Astrocyte of the hippocampus (primary cell): ENCODE data around the gene NHSL1.

ENCODE experiments used
- DNase-seq: peaks from one replicate; pipeline ENCODE4 v3.0.0; 2011; ENCODE audit warnings: low read depth, low spot score

Gene NHSL1

DNA sequence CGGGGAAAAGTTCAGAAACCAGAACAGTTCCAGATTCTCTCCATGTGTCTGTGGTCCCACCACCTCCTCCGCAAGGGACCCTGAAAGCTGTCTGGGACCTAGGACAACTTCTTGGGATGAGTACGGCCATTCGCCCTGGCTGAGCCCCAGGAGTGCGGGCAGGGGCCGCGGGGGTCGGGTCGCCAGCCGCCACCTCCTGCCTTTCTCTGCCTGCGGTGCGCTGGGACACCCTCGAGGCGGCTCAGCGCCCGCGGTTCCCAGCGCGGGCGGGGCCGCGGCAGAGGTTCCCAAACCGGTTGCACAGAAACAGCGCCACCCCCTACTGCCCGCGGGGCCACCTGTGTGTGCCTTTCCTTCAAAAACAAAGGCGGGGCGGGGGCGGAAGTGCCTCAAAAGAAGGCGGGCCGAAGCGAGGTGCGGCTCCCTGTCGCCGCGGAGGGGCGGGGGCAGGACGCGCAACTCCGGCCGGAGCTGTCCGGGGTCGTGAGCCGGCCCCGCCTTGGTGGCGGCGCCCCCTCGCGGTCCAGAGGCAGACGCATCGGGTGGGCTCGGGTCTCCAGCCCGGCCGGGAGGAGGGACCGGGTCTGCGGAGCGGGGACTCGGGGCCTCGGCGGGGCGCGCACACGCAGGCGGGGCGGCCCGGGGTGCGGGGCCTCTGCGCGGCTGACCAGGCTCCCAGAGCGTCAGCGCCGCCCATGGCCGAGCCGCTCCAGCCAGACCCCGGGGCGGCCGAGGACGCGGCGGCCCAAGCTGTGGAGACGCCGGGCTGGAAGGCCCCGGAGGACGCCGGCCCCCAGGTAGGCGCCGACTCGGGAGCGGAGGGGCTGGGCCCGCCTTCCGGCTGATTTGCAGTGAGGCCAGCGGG lies 95.3 kb downstream of the NHSL1 start, which contains the start of gene HEBP2:
TSS of gene HEBP2 (plus strand) at position 423 of the 865 bp plus-strand sequence. CDS start at position 696, 273 bp downstream.
- peak; percentile 97 for DNase-seq

DNA sequence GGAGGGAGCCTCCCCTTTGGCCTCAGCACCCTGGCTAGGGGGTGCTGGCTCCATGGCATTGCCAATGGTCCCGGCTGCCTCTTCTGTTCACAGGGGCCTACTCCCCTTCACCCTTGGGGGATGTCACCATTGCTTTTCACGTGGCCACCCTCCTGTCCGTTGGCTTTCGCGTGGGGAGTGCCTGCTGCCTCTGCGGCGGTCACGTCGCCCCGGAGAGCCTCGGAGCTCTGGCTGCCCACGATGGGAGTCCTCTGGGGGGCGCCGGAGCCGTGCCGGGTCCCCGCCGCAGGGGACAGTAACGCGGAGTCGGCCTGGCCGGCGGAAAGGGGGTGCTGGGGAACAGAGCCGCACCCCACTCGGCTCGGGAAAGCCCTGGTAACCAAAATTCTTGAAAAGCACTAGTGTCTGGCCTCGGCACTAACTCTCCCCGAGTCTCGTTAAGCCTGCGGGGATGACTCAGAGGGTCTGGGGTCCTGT lies 95.9 kb downstream of the NHSL1 start:
- DNase-seq = peak; percentile 72

DNA sequence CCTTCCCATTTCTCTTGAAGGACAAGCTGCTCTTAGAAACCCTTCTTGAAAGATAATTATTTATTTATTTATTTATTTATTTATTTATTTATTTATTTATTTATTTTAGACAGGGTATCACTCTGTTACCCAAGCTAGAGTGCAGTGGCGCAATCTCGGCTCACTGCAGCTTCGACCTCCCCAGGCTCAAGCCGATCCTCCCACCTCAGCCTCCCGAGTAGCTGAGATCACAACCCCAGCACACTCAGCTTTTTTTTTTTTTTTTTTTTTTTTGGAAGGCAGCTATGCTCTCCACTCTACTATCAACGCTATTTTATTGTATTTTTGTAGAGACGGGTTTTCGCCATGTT lies 96.5 kb downstream of the NHSL1 start:
- no peak for DNase-seq

DNA sequence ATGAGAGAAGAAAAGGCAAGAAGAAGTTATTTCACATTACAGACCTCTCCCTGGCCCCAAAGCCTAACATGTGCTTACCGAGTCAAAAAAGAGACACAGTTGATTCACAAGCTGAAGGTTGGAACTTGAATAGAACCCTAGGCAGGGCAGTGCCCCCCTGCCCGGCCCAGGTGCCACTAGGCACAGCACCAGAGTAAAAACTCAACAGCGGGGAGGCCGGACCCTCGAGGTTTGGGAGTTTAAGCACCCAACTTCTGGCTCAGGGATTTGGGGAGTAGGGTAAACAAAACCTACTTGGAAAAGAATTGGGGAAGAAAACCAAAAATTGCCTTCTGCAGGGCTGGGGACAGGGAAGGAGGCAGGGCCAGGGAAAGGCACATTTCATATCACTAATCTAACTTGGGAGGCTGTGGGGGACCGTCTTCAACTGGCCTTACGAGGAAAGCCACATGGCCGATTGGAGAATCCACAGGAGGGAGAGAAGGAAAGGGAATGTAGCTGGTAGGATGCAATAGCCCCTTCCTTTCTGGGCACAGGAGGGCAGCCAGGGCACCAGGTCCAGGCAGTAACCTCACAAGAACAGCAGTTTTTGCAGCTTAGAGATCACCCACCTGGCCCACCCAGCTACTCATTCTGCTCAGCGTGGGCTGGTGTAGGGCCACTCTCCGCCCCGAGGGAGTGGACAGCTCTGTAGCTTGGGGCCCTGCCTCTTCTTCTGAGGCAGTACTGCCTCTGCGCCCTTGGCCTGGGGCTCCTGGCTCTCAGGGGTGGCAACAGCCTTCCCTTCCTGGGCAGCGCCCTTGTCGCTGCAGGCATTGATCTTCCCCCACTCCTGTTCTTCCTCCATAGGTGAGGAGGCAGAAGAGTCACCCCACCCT lies 97.1 kb downstream of the NHSL1 start:
- no peak for DNase-seq

DNA sequence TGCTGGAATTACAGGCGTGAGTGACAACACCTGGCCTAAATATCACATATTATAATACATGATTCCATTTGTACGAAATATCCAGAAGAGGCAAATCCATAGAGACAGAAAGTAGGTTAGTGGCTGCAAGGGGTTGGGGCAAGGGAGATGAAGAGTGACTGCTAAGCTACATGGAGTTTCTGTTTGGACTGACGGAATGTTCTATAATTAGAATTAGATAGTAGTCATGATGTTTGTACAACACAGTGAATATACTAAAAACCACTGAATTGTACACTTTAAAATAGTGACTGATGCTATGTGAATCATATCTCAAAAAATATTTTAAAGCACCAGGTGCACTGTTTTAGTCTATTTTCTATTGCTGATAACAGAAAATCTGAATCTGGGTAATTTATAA lies 99.0 kb downstream of the NHSL1 start:
- DNase-seq = no peak

DNA sequence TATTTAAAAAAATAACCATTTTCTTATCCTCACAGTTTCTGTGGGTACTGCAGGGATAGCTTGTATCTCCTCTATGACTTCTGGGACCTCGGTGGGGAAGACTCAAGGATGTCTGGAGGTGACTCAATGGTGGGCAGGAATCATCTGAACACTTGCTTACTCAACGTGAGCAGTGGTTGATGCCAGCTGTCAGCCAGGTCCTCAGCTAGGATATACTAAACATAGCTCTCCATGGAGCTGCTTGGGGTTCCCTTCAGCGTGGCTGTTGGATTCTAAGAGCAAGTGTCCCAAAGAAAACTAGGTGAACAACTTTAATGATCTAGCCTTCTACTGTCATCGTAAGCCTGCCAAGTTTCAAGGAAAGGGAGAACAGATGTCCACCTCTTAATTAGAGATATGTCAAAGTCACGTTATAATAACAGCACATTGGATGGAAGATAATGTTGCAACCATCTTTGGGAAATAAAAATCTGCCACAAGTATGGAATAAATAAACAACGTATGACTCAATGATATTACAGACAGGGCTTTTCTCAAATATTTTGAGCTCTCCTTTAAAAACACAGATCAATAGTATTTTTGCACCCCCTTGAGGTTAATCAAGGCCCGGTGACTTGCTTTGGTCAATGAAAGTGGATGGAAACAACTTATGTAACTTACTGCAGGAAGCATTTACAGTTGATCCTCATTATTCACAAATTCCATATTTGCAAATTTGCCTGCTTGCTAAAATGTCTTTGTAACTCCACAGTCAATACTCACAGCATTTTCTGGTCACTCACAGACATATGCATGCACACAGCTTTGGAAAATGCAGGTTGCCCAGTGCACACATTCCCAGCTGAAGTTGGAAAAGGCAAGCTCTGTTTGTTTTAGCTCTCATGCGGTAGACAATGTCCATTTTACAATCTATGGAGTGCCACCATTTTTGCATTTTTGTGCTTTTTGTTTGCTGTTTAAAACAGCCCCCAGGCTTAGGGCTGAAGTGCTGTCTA lies 101.9 kb downstream of the NHSL1 start:
- no peak for DNase-seq

DNA sequence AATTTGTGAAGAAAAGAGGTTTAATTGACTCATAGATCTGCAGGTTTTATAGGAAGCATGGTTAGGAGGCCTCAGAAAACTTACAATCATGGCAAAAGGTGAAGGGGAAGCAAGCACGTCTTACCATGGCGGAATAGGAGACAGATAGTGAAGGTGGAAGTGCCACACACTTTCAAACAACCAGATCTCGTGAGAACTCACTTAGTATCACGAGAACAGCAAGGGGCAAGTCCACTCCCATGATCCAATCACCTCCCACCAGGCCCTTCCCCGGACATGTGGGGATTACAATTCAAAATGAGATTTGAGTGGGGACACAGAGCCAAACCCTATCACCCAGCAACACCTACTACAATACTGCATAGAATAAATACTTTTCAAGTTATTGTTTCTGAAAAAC lies 102.6 kb downstream of the NHSL1 start:
- DNase-seq = no peak

DNA sequence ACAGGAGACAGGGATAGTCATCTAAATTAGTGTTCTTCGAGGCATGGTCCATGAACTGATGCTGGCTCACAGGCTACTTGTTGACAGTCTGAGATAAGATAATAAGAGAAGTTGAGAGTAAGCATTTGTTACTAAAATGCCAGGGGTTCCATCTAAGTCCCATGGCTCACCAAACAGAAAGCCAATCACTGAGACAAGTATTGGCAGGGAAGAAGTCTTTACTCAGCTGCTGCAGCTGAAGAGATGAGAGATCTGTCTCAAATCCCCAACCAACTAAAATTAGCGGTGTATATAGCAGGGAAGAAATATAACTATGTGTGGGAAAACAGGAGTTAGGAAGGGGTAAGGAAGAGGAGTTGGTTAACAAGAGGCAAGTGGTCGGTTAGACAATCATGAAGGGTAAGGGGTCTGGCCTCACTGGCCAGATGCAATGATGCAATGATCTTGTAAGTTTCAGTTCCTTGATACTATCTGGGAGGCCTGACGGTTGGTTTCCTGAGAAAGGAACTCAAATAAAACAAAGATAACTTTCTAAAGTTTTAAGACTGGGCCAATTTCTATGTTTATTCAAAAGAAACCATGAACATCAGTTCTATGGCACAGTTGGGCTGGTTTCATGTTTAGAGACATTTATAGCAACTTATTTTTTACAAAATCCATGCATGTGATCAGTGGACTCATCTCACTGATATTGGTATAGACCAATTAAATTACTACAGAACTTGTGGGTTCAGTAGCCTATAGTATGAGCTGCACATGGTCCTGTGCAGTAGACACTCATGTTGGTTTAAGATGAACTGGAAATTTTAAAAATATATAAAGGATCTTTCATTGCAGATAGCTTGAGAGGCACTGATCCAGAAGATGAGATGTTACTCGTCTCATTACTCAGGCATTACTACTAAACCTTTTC lies 105.2 kb downstream of the NHSL1 start:
- no peak for DNase-seq

DNA sequence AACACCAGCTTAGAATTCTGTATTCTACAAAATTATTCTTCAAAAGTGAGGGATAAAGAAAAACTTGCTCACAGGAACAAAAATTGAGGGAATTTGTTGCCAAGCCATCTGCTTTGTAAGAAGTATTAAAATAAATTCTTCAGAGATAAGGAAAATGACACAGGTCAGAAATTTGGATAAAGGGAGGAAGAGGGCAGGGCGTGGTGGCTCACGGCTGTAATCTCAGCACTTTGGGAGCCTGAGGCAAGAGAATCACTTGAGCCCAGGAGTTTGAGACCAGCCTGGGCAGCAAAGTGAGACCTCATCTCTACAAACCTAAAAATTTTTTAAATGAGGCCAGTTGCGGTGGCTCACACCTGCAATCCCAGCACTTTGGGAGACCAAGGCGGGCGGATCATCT lies 109.7 kb downstream of the NHSL1 start:
- DNase-seq = no peak

DNA sequence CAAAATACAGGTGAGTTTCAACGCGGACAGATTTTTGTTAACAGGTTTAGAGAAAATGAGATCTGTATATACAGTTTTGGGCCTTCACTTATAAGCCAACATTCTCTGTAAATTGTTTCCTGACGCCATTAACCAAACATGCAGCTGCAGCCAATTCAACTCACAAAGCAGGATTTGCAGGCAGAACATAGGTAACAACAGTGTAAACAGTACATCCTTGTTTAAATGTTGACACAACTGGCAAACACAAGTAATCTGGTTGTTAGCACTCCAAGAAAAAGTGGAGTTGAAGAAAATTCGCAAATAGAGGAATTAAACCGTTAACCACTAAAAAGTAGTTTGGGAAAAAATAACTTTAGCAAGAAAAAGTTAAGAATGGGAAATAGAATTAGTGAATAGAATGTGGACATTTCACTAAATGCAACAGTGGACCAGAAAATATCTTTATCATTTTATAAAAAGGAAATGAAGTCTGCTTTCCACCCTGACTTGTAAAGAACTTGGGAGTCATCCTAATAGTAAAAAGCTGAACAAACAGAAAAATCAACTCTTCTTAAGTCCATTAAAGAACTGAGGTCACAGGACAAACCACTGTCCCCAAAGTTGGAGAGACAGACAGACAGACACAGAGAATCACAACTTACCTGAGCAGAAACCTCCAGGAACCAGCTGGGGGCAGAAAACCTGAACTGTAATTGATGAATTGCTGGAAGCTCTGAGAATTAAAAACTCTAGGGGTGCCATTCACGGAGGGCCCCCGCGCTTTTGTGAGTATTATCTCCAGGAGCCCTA lies 111.5 kb downstream of the NHSL1 start:
- DNase-seq = no peak

DNA sequence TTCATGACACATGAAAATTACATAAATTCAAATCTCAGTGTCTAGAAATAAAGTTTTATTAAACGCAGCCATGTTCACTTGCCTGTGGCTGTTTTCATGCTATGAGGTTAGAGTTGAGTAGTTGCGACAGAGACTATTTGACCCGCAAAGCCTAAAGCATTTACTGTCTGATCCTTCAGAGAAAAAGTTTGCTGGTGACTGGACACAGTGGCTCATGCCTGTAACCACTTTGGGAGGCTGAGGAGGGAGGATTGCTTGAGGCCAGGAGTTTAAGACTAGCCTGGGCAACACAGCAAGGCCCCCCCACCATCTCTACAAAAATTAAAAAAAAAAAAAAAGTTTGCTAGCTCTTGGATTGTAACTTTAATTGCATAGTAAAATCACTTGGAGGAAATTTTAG lies 112.4 kb downstream of the NHSL1 start:
- no peak for DNase-seq

DNA sequence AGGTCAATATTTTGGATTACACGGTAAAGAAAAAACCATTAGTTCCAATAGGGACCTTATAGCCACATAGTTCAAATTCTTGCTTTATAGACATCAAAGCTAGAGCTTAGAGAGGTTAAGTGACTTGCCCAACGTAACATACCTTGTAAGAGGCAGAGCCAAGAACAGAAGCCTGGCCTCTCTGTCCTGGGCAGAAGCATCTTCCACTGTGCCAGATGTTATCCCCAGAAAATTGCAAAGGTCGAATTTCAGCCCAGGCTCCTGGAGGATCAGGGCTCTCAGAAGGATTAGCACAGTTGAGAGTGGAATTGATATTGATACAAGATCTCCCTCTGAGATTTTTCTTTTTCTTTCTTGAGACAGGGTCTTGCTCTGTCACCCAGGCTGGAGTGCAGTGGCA lies 115.5 kb downstream of the NHSL1 start:
- DNase-seq = no peak

DNA sequence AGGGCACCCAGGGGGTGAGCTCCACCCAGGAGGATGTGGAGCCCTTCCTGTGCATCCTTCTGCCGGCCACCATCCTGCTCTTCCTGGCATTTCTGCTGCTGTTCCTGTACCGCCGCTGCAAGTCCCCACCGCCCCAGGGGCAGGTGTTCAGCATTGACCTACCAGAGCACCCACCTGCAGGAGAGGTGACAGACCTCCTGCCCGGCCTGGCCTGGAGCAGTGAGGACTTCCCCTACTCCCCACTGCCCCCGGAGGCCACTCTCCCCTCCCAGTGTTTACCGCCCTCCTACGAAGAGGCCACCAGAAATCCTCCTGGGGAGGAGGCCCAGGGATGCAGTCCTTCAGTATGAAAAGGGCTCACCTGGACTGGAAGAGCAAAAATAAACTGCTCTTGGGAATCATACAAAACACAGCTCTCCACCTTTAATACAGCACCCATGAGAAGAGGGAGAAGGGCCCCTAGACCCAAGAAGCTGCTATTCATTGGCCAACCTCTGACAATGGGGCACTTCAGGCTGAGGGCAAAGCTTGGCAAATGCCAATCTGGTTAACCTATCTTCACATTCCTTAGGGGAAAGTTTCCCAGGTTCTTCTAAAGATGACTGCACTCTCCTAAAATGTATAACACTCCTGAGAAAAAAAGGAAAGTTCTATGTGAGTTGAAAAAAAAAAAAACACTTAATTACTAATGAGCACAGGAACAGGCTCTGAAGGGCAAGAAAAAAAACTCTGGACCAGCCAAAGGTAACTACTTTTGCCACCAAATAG lies 116.6 kb downstream of the NHSL1 start:
- peak; percentile 36 for DNase-seq

DNA sequence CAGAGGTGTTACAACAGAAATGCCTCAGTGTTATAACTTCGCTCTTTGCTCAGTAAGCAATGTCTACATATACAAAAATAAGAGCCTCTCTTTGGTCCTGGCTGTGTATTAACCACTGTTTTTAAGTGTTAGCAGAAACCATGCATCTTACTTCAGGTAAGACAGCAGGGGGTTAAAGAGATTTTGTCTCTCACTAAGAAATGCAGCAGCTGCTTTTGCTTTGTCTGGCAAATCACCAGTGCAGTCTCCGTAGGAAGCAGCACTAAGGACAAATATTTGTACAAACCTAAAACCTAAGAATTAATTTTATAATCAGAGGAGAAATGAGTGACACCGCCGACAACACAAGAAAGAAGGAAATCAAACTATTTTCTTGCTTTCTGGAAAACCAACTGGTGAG lies 120.8 kb downstream of the NHSL1 start:
- DNase-seq = no peak

DNA sequence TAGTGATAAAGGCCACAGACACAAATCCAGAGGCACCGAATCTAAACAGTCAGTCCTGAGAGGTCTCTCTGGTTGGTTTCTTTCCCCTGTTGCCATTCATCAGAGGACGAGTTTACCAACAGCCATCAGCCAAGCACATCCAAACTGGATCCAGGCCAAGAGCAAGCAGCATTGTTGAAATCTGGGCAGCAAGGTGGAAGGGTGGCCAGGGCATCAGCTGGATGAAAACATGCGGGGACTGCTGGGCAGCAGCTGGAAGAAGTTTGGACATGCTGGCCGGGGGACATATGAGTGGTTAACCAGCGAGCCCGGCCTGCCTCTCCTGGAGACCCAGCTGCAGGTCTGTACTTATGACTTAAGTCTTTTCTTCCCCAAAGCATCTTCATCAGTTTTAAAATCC lies 121.5 kb downstream of the NHSL1 start, which contains the start of gene SMIM28:
TSS of gene SMIM28 (plus strand) at position 62 of the 400 bp plus-strand sequence. CDS start at position 230, 168 bp downstream.
- DNase-seq = no peak

DNA sequence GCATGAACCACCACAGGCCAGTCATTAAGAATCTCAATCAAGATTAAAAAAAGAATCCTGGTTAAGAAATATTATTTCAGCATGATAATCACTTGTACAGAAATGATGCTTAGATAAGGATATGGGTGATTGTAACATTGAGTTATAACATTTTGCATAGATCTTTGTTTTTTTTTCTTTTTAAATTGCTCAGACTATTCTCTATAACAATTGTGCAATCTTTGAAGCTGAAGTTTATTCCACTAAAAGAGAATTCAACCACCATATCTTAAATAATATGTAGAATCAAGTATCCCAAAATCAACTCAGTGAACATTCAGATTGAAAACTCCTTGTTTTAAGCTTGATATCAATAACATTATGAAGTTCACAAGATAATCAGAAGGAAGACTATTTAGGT lies 122.3 kb downstream of the NHSL1 start:
- no peak for DNase-seq

DNA sequence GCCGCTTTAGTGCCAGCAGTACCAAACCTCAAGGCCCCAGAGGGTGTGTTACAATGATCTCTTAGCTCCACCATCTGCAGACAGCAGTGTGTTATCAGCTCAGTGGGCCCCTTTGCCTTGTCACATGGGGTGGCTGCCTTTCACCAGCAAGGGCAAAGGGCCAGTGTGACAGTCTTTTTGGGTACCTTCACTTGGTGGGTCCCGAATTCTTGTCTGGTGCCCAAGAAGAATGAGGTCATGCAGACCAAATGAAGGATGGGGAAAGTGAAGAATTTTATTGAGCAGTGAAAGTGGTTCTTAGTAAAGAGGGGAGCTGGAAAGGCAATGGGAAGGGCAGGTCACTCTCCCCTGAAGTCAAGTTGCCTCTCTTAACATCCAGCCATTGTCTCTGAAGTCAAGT lies 124.5 kb downstream of the NHSL1 start:
- DNase-seq = no peak

DNA sequence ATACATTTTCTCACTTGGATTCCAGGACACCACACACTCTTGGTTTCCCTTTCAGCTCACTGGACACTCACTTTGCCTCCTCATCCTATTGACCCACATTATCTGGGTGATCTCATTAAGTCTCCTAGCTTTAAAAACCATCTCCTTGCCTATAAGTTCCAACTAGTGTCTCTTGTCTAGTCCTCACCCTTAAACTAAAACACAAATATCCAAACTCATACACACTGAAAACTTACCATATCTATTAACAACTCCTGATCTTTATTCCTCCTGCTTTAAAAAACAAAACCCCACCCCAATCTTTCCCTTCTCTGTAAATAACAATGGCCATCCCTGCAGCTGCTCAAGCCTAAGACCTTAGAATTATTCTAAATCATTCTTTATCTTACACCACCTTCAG lies 125.1 kb downstream of the NHSL1 start:
- DNase-seq = no peak
